ENCODE measurements around the gene EPS15.

EPS15 gene

GRCh38 chr1:51553911-51554310 lies 34.8 kb upstream of the EPS15 start:
- TF ChIP-seq RARB (CRISPR knock-in tag; IDR thresholded peaks at IDR 0.05) = no peak
- TF ChIP-seq ZFP30 (CRISPR knock-in tag; IDR thresholded peaks at IDR 0.05) = no peak
- TF ChIP-seq TCF4 (CRISPR knock-in tag; IDR thresholded peaks at IDR 0.05; ENCODE audit: borderline replicate concordance) = no peak
- TF ChIP-seq OSR1 (CRISPR knock-in tag; IDR thresholded peaks at IDR 0.05) = no peak
- no peak for TF ChIP-seq ARNTL (CRISPR knock-in tag; IDR thresholded peaks at IDR 0.05; ENCODE audit: borderline replicate concordance, low read depth)
- TF ChIP-seq GLIS3 (CRISPR knock-in tag; IDR thresholded peaks at IDR 0.05) = no peak
- no peak for TF ChIP-seq ZNF565 (CRISPR knock-in tag; conservative IDR thresholded peaks at IDR 0.05; ENCODE audit: low read depth)
- no peak for TF ChIP-seq TSHZ2 (CRISPR knock-in tag; IDR thresholded peaks at IDR 0.05)
- no peak for TF ChIP-seq BACH2 (CRISPR knock-in tag; IDR thresholded peaks at IDR 0.05; ENCODE audit: borderline replicate concordance)
- no peak for TF ChIP-seq PATZ1 (CRISPR knock-in tag; IDR thresholded peaks at IDR 0.05; ENCODE audit: borderline replicate concordance)
- TF ChIP-seq POU6F1 (CRISPR knock-in tag; IDR thresholded peaks at IDR 0.05; ENCODE audit: borderline replicate concordance, low read depth) = no peak
- no peak for TF ChIP-seq ZNF8 (CRISPR knock-in tag; IDR thresholded peaks at IDR 0.05)
- no peak for TF ChIP-seq CSRNP3 (CRISPR knock-in tag; IDR thresholded peaks at IDR 0.05)
- no peak for TF ChIP-seq TOX (CRISPR knock-in tag; IDR thresholded peaks at IDR 0.05; ENCODE audit: borderline replicate concordance)
- no peak for TF ChIP-seq CSDC2 (CRISPR knock-in tag; IDR thresholded peaks at IDR 0.05)
- TF ChIP-seq ZNF70 (CRISPR knock-in tag; IDR thresholded peaks at IDR 0.05) = no peak
- TF ChIP-seq SNAI2 (CRISPR knock-in tag; IDR thresholded peaks at IDR 0.05) = no peak
- no peak for TF ChIP-seq ZC3H10 (CRISPR knock-in tag; IDR thresholded peaks at IDR 0.05)
- TF ChIP-seq CREB5 (CRISPR knock-in tag; IDR thresholded peaks at IDR 0.05; ENCODE audit: low read depth) = no peak
- no peak for ATAC-seq

- no peak for TF ChIP-seq TSHZ2 (CRISPR knock-in tag; IDR thresholded peaks at IDR 0.05)
- no peak for TF ChIP-seq ARNTL (CRISPR knock-in tag; IDR thresholded peaks at IDR 0.05; ENCODE audit: borderline replicate concordance, low read depth)
- TF ChIP-seq ZFP30 (CRISPR knock-in tag; IDR thresholded peaks at IDR 0.05) = no peak
These were observed 34.1 kb upstream of the EPS15 start for GRCh38 chr1:51552929-51553807.

More at GRCh38 chr1:51552929-51553807, 34.1 kb upstream of the EPS15 start:
- no peak for ATAC-seq
